ENCODE results near the gene DST. TPM values are rescaled to one million over a fixed set of nuclear protein-coding genes. Genes with fewer than 3 reads are reported as not detected.

Gene DST
- total RNA-seq, 1 experiment from 2014 or later = 144 TPM

- Histone ChIP-seq H3K4me1 (ENCODE audit: control insufficient read depth in 1 of 2, insufficient read depth in 2 of 2, low read length in 2 of 2) (no peaks in the 10 kb centered on the region), H3K79me2 (ENCODE audit: insufficient read depth, low read length) (no peaks in the 10 kb centered on the region), H4K20me1 (ENCODE audit: insufficient read depth) (no peaks in the 10 kb centered on the region), H3K27me3 (ENCODE audit: insufficient read depth, low read length) (no peaks in the 10 kb centered on the region), H3K27ac (ENCODE audit: low read depth, low read length) (no peak overlapping the region), H3K9me3 (ENCODE audit: control insufficient read depth in 1 of 2, insufficient read depth in 1 of 2, low read depth in 1 of 2, low read length in 2 of 2) (no peaks in the 10 kb centered on the region), H3K4me2 (ENCODE audit: low read length) (no peak overlapping the region), H2AFZ (ENCODE audit: low read depth, low read length, poor library complexity, severe bottlenecking) (no peak overlapping the region), H3K9me2 (ENCODE audit: insufficient read depth) (no peaks in the 10 kb centered on the region), H3K36me3 (ENCODE audit: control insufficient read depth in 1 of 2, insufficient read depth in 2 of 2, low read length in 2 of 2) (peaks cover 3 to 13% of the 10 kb centered on the region in 2 experiments; a peak in 2 of 4 replicates), H3K4me3 (replicated peaks in 1 of 2; ENCODE audit: low read depth in 1 of 2, low read length in 2 of 2) (no peak overlapping the region), H3K9ac (ENCODE audit: low read length) (no peak overlapping the region)
- TF ChIP-seq ZNF274 (IDR thresholded peaks at IDR 0.05; ENCODE audit: low read depth, low read length) = no peak
- TF ChIP-seq POLR2AphosphoS5 (IDR thresholded peaks at IDR 0.05; ENCODE audit: low read depth, low read length) = no peak
- no peak for TF ChIP-seq EGR1 (IDR thresholded peaks at IDR 0.05; ENCODE audit: low read depth)
- no peak for TF ChIP-seq EZH2 (IDR thresholded peaks at IDR 0.05)
- intact Hi-C loops (cut with micrococcal nuclease) = loop anchor here (5.0 kb wide), 2 partner anchors 199 to 214 kb away; no protein-coding TSS in a partner anchor
- ChIA-PET RAD21 (ENCODE audit: low non-redundant PET in 1 of 2, low total read pairs in 2 of 2, uncharacterized antibody in 2 of 2, unreplicated experiment in 2 of 2) (no interaction called here), CTCF (interaction anchor here (0.7 to 2.4 kb wide), 4 partner anchors 23 to 88 kb away, joined by 3 to 6 read pairs (median 3); no protein-coding TSS in a partner anchor), POLR2A (no interaction called here)
- ATAC-seq = no peak
- no peak for DNase-seq (ENCODE audit: low read depth, low spot score)
- BruUV-seq (replicated peaks) = no TSS peak
These were observed 71.1 kb downstream of the DST start for GRCh38 chr6:56571605-56572004.

DNA sequence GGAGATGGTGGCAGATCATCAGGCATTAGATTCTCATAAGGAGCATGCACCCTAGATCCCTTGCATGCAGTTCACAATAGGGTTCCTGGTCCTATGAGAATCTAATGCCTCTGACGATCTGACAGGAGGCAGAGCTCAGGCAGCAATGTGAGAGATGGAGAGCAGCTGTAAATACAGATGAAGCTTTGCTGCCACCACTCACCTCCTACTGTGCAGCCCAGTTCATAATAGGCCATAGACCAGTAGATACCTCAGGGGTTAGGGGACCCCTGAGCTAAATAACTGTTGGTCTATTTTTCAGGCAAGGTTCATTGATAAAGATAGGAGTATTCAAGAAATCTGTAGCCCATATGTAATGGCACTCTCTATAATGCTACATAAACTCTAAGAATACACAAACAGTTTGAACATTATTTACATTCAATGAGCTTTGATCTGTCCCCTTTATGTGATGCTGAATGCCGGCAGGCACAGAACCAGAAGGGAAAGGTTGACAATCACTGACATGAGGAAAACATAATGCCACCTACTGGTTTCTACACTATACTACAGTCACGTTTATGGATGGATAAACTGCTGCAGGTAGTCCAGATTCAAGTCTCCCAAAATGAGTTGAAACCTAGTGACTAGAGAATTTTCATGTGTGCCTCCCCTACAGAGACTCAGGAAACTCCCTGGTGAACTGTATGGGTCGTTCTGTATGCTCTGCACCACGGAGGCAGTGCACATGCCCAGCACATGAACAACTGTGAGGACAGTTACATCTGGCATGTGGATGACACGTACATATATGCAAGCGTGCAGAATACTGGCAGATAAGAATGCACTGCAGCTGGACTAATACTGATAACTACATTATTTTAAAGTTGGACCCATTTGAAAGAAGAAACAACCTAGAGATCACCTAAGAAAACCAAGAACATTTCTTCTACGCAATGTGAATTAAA lies 72.0 kb downstream of the DST start:
- POLR2A ChIA-PET = no interaction called here
- H4K20me1 ChIP-seq (ENCODE audit: insufficient read depth) = no peaks in the 10 kb centered on the region
- H2AFZ ChIP-seq (ENCODE audit: low read depth, low read length, poor library complexity, severe bottlenecking) = no peak overlapping the region
- peak; percentile 79 for ATAC-seq
- H3K9me3 ChIP-seq (ENCODE audit: control insufficient read depth in 1 of 2, insufficient read depth in 1 of 2, low read depth in 1 of 2, low read length in 2 of 2) = no peaks in the 10 kb centered on the region
- CTCF ChIA-PET = interaction anchor here (0.6 to 2.4 kb wide), 8 partner anchors 22 to 213 kb away, joined by 3 to 6 read pairs (median 3); no protein-coding TSS in a partner anchor
- no peak overlapping the region for H3K27ac ChIP-seq (ENCODE audit: low read depth, low read length)
- H3K36me3 ChIP-seq (ENCODE audit: control insufficient read depth in 1 of 2, insufficient read depth in 2 of 2, low read length in 2 of 2) = peaks cover 6 to 13% of the 10 kb centered on the region in 2 experiments; a peak in 2 of 4 replicates
- no peak overlapping the region for H3K4me2 ChIP-seq (ENCODE audit: low read length)
- intact Hi-C loops (cut with micrococcal nuclease) = loop anchor here (5.0 kb wide), 2 partner anchors 198 to 213 kb away; no protein-coding TSS in a partner anchor
- RAD21 ChIA-PET (ENCODE audit: low non-redundant PET in 1 of 2, low total read pairs in 2 of 2, uncharacterized antibody in 2 of 2, unreplicated experiment in 2 of 2) = no interaction called here
- H3K9ac ChIP-seq (ENCODE audit: low read length) = no peak overlapping the region
- BruUV-seq (replicated peaks) = no TSS peak
- no peak for TF ChIP-seq TCF7L2 (IDR thresholded peaks at IDR 0.05; ENCODE audit: borderline replicate concordance, extremely low read depth, insufficient read depth, insufficient read length)
- peak; percentile 24 to 61 (median 50); a peak in 5 of 6 replicates for TF ChIP-seq CTCF (IDR thresholded peaks at IDR 0.05 in 2 of 3, conservative IDR thresholded peaks at IDR 0.05 in 1 of 3; ENCODE audit: borderline replicate concordance in 1 of 3, insufficient read depth in 1 of 3, low read depth in 2 of 3, low read length in 2 of 3)
- no peak for TF ChIP-seq JUND (IDR thresholded peaks at IDR 0.05)
- no peak for TF ChIP-seq SRF (IDR thresholded peaks at IDR 0.05; ENCODE audit: low read depth)
- no peak for TF ChIP-seq MAX (IDR thresholded peaks at IDR 0.05)
- TF ChIP-seq POLR2AphosphoS5 (IDR thresholded peaks at IDR 0.05; ENCODE audit: low read depth, low read length) = no peak
- peak; percentile 44 for TF ChIP-seq RAD21 (IDR thresholded peaks at IDR 0.05; ENCODE audit: low read depth)
- no peak for TF ChIP-seq ATF3 (IDR thresholded peaks at IDR 0.05)
- no peak for TF ChIP-seq EGR1 (IDR thresholded peaks at IDR 0.05; ENCODE audit: low read depth)
- no peak for TF ChIP-seq ZFX (IDR thresholded peaks at IDR 0.05)
- TF ChIP-seq CEBPB (IDR thresholded peaks at IDR 0.05; ENCODE audit: low read depth) = no peak
- no peak for TF ChIP-seq FOSL1 (IDR thresholded peaks at IDR 0.05; ENCODE audit: low read depth)
- H3K27me3 ChIP-seq (ENCODE audit: insufficient read depth, low read length) = no peaks in the 10 kb centered on the region
- H3K9me2 ChIP-seq (ENCODE audit: insufficient read depth) = no peaks in the 10 kb centered on the region
- DNase-seq (ENCODE audit: low read depth, low spot score) = no peak
- no peaks in the 10 kb centered on the region for H3K4me1 ChIP-seq (ENCODE audit: control insufficient read depth in 1 of 2, insufficient read depth in 2 of 2, low read length in 2 of 2)
- H3K4me3 ChIP-seq (replicated peaks in 1 of 2; ENCODE audit: low read depth in 1 of 2, low read length in 2 of 2) = no peak overlapping the region
- H3K79me2 ChIP-seq (ENCODE audit: insufficient read depth, low read length) = no peaks in the 10 kb centered on the region
